Stimulated activated CD8-positive, alpha-beta memory T cell treated with anti-CD3 and anti-CD28 coated beads, Interleukin-12 subunit alpha, Interleukin-12 subunit beta, amount 100 ng/mL, for 4 hours (primary cell): Measurements from ENCODE around the gene LTBP4.
A peak's percentile ranks its signal among the peaks of the same experiment; 100 is the strongest.
"Not testable (repeated sequence)": the region's sequence is repeated elsewhere in the genome, so short reads cannot be mapped to it uniquely, and the experiment has no call there.

Source experiments
- DNase-seq: peaks from one replicate; pipeline ENCODE4 v3.0.0-alpha.2; 2020; ENCODE audit warnings: low read depth

LTBP4 gene, protein sequence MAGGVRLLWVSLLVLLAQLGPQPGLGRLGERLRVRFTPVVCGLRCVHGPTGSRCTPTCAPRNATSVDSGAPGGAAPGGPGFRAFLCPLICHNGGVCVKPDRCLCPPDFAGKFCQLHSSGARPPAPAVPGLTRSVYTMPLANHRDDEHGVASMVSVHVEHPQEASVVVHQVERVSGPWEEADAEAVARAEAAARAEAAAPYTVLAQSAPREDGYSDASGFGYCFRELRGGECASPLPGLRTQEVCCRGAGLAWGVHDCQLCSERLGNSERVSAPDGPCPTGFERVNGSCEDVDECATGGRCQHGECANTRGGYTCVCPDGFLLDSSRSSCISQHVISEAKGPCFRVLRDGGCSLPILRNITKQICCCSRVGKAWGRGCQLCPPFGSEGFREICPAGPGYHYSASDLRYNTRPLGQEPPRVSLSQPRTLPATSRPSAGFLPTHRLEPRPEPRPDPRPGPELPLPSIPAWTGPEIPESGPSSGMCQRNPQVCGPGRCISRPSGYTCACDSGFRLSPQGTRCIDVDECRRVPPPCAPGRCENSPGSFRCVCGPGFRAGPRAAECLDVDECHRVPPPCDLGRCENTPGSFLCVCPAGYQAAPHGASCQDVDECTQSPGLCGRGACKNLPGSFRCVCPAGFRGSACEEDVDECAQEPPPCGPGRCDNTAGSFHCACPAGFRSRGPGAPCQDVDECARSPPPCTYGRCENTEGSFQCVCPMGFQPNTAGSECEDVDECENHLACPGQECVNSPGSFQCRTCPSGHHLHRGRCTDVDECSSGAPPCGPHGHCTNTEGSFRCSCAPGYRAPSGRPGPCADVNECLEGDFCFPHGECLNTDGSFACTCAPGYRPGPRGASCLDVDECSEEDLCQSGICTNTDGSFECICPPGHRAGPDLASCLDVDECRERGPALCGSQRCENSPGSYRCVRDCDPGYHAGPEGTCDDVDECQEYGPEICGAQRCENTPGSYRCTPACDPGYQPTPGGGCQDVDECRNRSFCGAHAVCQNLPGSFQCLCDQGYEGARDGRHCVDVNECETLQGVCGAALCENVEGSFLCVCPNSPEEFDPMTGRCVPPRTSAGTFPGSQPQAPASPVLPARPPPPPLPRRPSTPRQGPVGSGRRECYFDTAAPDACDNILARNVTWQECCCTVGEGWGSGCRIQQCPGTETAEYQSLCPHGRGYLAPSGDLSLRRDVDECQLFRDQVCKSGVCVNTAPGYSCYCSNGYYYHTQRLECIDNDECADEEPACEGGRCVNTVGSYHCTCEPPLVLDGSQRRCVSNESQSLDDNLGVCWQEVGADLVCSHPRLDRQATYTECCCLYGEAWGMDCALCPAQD (N-terminal part only)

DNA sequence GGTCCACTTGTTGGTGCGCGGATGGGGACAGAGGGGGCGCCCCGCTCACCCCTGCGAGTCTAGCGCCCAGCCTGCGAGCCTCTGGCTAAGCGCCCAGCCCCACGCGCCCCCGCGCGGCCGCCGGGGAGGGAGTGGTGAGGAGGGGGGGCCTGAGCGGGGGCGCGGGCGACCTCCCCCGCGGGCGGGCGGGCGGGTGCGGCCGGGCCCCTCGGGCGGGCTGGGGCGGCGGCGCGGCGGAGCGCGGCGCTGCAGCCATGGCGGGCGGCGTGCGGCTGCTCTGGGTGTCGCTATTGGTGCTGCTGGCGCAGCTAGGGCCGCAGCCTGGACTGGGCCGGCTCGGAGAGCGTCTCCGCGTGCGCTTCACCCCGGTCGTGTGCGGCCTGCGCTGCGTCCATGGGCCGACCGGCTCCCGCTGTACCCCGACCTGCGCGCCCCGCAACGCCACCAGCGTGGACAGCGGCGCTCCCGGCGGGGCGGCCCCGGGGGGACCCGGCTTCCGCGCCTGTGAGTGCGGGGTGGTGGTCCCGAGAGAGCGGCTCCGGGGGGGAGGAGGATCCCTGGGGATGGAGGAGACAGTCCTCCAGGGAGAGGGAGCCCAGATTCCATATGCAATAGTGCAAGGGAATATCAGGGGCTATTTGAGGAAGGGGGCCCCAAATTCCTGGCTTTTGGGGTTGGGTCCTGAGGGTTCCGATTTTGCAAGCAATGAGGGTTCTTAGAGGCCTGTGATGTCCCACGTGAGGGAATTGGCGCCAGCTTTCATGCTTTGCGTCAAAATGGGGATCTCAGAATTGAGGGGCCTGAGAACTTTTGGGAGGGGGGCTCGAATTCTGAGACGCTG is at the start of gene LTBP4:
TSS of gene LTBP4 (plus strand) at position 236 of the 841 bp plus-strand sequence. CDS start at position 255, 19 bp downstream.
- DNase-seq = peak; percentile 39

DNA sequence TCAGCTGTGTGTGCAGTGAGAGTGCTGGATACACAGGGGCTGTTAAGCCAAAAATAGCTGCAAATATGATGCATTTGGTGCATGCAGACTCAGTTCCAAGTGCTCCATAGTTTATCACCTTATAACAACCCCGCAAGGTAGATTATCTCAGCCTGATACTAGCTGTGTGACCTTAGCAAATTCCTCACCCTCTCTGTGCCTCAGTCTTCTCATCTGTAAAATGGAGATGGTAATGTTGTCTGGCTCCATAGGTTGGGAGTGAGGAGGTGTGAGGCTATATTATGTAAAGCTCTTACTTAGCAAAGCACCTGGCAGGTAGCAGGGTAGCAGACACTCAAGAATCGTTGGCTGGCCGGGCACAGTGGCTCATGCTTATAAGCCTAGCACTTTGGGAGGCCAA is 48.3 kb upstream of the LTBP4 start:
- no peak for DNase-seq

DNA sequence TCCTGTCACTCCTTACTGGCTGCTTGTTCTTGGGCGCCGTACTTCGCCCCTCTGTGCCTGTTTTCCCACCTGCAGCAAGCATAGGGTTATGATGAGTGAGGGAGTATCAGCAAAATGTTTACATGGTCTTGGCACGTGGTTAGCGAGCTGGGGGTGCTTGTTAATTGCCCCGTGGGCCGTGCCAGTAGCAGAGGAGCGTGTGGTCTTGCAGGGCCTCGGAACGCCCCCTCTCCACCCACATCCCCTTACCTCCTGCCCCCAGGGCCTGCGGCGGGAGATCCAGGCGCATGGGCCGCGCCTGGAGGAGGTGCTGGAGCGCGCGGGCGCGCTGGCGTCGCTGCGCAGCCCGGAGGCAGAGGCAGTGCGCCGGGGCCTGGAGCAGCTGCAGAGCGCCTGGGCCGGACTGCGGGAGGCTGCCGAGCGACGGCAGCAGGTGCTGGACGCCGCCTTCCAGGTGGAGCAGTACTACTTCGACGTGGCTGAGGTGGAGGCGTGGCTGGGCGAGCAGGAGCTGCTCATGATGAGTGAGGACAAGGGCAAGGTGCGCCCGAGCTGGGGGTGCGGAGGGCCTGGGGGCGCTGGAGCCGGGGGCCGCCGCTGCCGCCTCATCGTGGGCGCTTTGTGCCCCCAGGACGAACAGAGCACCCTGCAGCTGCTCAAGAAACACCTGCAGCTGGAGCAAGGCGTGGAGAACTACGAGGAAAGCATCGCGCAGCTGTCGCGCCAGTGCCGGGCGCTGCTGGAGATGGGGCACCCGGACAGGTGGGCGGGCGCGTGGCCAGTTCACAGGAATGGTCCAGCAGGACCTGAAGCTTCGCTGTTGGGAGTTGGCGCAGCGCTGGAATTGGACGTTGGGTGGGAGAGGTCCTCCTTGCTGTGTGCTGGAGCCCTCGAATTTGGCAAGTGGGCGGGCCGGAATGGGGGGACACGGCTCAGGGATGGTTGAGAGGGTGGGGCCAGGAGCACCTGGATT is 47.0 kb upstream of the LTBP4 start:
- no peak for DNase-seq

DNA sequence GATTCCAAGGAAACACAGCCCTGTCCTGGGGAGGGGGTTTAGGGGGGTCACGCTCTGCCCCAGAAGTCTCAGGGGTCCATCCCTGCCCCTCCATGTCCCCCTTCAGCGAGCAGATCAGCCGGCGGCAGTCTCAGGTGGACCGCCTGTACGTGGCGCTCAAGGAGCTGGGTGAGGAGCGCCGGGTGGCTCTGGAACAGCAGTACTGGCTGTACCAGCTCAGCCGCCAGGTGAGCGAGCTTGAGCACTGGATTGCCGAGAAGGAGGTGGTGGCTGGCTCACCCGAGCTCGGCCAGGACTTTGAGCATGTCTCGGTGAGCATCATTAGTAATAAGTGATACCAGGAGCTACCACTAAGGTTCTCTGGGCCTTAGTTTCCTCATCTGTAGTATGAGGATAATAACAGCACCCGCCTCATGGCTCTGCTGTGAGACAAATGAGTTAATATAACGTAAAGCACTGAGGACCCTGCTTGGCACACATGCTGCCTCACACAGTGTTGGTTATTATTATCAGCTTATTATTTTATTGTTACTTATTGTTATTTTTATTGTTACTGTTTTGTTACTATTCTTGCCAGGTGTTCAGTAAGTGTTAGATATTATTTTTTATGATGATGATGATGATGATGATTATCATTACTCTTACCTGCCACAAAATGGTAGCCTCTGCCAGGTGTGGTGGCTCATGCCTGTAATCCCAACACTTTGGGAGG is 45.0 kb upstream of the LTBP4 start:
- DNase-seq = no peak

DNA sequence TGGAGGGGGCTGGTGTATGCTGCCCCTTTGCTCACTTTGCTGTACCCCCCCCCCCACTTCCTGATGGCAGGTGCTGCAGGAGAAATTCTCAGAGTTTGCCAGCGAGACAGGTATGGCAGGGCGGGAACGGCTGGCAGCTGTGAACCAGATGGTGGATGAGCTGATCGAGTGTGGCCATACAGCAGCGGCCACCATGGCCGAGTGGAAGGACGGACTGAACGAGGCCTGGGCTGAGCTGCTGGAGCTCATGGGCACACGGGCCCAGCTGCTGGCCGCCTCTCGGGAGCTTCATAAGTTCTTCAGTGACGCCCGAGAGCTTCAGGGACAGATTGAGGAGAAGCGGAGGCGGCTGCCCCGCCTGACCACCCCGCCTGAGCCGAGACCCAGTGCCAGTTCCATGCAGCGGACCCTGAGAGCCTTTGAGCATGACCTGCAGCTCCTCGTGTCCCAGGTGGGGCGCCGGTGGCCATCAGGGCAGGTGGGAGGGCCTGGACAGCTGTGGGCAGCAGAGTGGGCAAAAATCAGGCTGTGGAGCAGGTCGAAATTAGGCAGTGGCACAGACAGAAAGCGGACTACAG is 44.1 kb upstream of the LTBP4 start:
- DNase-seq = no peak

DNA sequence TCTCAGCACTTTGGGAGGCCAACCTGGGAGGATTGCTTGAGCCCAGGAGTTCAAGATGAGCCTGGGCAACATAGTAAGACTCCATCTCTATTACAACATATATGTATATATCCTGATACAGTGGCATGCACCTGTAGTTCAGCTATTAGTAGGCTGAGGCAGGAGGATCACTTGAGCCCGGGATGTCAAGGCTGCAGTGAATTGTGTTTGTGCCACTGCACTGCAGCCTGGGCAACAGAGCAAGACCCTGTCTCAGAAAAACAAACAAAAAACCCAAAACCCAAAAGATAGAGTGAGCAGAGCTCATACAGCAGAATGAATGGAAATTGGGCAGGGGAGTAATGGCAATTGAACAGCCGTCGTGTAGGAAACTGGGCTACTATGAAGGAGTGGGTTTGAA is 41.8 kb upstream of the LTBP4 start:
- no peak for DNase-seq

DNA sequence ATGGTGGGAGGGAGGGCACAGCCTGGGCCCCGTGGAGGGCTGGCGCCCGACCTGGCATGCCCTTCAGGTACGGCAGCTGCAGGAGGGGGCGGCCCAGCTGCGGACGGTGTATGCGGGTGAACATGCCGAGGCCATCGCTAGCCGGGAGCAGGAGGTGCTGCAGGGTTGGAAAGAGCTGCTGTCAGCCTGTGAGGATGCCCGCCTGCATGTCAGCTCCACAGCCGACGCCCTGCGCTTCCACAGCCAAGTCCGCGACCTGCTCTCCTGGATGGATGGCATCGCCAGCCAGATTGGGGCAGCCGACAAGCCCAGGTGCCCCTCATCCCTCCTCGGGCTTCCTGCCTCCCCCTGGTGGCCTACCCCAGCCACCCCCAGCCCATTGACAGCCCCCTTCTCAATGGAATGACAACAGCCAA is 41.1 kb upstream of the LTBP4 start:
- no peak for DNase-seq

DNA sequence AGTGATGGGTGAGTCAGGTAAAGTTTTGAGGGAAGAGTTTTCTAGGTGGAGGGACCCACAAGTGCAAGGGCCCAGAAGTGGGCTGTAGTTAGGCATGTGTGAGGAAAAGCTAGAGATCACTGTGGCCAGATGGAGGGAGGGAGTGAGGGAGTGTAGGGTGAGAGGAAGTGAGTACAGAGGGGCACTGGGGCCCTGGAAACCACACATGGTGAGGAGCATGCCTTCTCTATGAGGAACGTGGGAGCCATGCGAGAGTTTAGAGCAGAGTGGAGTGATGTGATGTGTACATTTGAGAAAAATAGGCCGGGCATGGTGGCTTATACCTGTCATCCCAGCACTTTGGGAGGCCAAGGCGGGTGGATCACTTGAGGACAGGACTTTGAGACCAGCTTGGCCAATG is 39.2 kb upstream of the LTBP4 start:
- DNase-seq = no peak

DNA sequence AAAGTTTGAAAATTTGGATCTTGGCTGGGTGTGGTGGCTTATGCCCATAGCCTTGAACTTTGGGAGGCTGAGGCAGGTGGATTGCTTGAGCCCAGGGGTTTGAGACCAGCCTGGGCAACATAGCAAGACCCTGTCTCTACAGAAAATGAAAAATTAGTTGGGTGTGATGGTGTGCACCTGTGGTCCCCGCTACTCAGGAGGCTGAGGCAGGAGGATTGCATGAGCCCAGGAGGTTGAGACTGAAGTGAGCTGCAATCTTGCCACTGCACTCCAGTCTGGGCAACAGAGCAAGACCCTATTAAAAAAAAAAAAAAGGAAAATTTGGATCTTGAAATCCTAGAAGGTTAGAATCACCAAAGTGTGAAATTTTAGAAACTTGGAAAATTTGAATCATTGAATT is 36.6 kb upstream of the LTBP4 start:
- DNase-seq = not testable (repeated sequence)

DNA sequence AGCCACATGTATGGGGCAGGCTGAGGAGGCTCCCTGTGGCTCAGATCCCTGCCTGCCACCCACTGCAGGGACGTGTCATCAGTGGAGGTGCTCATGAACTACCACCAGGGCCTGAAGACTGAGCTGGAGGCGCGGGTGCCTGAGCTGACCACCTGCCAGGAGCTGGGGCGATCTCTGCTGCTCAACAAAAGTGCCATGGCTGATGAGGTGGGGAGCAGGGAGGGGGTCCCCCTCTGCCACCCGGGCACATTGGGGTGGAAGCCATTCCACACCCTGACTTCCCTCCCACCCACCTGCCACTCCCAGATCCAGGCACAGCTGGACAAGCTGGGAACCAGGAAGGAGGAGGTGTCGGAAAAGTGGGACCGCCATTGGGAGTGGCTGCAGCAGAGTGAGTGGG is 35.8 kb upstream of the LTBP4 start:
- no peak for DNase-seq

DNA sequence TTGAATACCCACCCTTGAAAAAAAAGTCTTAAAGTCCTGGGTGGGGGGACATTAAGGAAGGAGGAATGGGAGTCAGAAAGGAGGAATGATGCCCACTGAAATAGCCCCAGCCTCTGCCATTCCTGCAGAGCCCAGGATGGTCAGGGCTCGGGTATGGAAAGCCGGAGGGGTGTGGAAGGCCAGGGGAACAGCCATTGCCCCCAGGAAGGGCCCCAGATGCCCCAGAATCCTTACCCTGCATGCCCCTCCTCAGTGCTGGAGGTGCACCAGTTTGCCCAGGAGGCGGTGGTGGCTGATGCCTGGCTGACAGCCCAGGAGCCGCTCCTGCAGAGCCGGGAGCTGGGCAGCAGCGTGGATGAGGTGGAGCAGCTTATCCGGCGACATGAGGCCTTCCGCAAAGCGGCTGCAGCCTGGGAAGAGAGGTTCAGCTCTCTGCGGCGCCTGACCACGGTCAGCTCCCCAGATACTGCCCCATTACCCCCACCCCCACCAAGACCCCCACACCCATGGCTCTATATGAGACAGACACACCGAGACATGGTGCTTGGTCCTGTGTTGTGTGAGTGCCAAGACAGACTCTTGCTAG is 35.2 kb upstream of the LTBP4 start:
- DNase-seq = no peak

DNA sequence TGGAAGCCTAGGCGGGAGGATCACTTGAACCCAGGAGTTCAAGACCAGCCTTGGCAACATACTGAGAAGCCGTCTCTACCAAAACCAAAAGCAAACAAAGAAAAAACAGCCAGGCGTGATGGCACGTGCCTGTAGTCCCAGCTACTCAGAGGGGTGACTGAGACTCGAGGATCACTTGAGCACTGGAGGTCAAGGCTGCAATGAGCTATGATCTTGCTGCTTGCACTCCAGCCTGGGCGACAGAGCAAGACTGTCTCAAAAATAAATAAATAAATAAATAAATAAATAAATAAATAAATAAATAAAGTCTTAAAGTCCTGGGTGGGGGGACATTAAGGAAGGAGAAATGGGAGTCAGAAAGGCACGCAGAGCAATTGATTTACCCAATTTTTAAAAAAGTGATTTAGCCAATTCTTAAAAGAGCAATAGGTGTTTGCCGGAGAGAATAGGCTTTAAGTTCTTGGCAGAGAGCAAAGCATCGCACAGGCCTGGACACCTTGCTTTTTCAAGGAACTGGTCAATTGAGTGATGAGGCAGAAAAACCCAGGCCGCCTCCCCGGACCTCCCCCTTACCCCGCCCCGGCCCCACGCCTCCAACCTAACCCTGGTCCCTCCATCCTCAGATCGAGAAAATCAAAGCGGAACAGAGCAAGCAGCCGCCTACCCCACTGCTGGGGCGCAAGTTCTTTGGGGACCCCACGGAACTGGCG is 34.0 kb upstream of the LTBP4 start:
- DNase-seq = no peak

DNA sequence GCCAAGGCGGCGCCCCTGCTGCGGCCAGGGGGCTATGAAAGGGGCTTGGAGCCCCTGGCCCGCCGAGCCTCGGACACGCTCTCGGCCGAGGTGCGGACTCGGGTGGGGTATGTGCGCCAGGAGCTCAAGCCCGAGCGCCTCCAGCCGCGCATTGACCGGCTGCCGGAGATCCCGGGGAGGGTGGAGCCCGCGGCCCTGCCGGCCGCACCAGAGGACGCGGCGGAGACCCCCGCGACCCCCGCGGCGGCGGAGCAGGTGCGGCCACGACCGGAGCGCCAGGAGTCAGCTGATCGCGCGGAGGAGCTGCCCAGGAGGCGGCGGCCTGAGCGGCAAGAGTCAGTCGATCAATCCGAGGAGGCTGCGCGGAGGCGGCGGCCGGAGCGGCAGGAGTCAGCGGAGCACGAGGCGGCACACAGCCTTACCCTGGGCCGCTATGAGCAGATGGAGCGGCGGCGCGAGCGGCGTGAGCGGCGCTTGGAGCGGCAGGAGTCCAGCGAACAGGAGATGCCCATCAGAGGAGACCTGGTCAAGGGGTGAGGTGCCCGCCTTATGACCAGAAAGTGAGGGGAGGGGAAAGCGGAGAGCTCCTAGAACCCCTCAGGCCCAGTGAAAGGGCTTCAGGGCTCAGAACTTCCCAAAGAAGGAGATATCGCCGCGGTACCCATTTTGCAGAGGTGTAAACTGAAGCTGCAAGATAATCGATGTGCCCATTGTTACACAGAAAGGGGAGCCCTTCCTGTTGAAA is 33.2 kb upstream of the LTBP4 start:
- no peak for DNase-seq

DNA sequence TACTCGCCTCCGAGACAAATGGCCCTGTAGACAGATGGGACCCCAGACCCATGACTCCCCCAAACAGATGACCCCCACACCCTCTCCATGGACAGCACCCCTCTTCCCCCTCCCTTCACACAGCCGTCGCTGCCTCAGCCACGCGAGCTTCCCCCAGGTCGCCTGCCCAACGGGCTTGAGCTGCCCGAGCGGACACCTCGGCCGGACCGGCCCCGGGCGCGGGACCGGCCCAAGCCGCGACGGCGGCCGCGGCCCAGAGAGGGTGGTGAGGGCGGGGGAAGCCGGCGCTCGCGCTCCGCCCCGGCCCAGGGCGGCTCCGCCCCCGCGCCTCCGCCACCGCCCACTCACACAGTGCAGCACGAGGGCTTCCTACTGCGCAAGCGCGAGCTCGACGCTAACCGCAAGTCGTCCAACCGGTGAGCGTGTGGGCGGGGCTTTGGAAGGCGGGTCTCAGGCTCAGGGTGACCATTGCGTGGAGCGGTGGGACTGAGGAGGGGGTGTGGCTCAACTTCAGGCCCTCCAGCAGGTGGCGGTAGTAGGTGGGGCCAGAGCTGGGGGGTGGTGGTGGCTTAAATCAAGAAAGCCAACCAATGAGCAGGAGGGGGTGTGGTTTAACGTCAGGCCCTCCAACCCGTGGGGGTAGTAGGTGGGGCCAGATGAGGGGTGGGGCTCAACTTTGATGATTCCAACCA is 30.7 kb upstream of the LTBP4 start:
- DNase-seq = peak; percentile 81

DNA sequence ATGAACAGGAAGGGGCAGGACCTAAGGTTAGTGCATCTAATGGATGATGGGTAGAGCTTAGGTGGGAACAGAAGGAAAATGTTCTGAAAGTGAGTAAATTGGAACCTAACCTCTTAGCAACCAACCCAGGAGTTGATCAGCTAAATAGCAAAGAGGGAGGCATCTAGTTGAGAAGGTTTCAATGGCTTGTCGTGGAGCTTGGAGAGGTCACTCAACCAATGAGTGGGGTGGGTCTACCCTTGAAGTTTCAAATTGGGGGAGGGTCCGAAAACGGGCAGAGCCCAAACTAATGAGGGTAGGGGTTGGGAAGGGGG is 30.2 kb upstream of the LTBP4 start:
- no peak for DNase-seq

DNA sequence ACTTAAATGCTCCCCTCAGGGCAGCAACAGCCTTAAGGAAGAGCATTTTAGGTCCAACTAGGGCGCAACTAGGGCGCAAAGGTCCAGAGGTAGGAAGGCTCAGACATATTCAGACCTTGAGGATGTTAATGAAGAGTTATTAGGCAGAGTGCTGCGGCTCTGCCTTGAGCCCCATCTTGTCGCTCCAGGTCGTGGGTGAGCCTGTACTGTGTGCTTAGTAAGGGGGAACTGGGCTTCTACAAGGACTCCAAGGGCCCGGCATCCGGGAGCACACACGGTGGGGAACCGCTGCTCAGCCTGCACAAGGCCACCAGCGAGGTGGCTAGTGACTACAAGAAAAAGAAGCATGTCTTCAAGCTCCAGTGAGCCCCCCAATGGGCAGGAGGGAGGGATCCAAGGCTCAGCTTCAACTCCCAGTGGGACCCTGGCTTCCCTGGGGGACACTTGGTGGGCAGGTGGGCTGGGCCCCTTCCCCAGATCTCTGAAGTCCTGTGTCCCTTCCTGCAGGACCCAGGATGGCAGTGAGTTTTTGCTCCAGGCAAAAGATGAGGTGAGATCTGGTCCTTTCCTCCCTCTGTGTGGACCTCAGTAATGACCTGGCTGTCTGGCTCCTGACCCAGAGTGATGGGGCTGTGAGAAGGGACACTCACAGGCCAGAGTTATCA is 29.2 kb upstream of the LTBP4 start:
- DNase-seq = no peak
